Thyroid gland (tissue), 4 donors: ENCODE results near the gene KCTD18. TPM values are rescaled to one million over a fixed set of nuclear protein-coding genes. Genes with fewer than 3 reads are reported as not detected.

Experiments used
- DNase-seq, 2 donors: peaks; one replicate each; pipeline ENCODE4 v3.0.0-alpha.2; 2019
- H3K27ac ChIP-seq, 3 donors: fragments of 200-600 bp; sonication (generic); 1 replicate in 2 of 3; 2 replicates in 1 of 3; pipeline ENCODE4 v1.5.1; 2016 to 2019; ENCODE audit warnings: mild to moderate bottlenecking in 1 of 3, moderate library complexity in 1 of 3
- H3K27me3 ChIP-seq: fragments of 200-600 bp; sonication (generic); one replicate; pipeline ENCODE4 v1.5.1; 2019
- H3K36me3 ChIP-seq, 2 donors: fragments of 200-600 bp; sonication (generic); one replicate each; pipeline ENCODE4 v1.5.1; 2016 to 2019
- H3K4me1 ChIP-seq, 2 donors: fragments of 200-600 bp; sonication (generic); one replicate each; pipeline ENCODE4 v1.5.1; 2017 to 2019
- H3K4me3 ChIP-seq, 3 donors: fragments of 200-600 bp; sonication (generic); replicated peaks in 1 of 3; 1 replicate in 2 of 3; 2 replicates in 1 of 3; pipeline ENCODE4 v1.5.1; 2016; ENCODE audit warnings: mild to moderate bottlenecking in 1 of 3
- H3K9me3 ChIP-seq: fragments of 200-600 bp; sonication (generic); one replicate; pipeline ENCODE4 v1.5.1; 2017
- POLR2A ChIP-seq, 2 donors: fragments of 450-650 bp; IDR thresholded peaks; one replicate each; pipeline ENCODE4 v1.6.1; 2017; ENCODE audit warnings: antibody characterized with exemption in 2 of 2, mild to moderate bottlenecking in 2 of 2, moderate library complexity in 1 of 2
- WGBS, 2 donors: methylation state at CpG; one replicate each; pipeline ENCODE4 v1.1.5; 2017; 5-methylcytosine and 5-hydroxymethylcytosine counted together
- intact Hi-C: fragments of 100-400 bp; cut with DNase I; formaldehyde crosslinking; loops from one replicate; pipeline ENCODE4 v1.15.1; 2023
- total RNA-seq, 4 donors: library from RNA; depleted of rRNA; stranded (reverse); fragments of >200 nt; gene quantifications; one replicate each; pipeline ENCODE4 v1.2.3, GENCODE V29; 2016
- TF ChIP-seq, protein P1 (sequence below), 6 experiments: fragments of 200-600 bp in 3 of 6; fragments of 450-650 bp in 3 of 6; sonication (generic) in 3 of 6; IDR thresholded peaks; one replicate each; pipeline ENCODE4 v1.5.1; 2016 to 2019; ENCODE audit warnings: antibody characterized with exemption in 6 of 6, mild to moderate bottlenecking in 2 of 6, inconsistent platforms in 1 of 6, moderate library complexity in 1 of 6

Gene KCTD18
- total RNA-seq, 4 donors from 2014 or later: 30.5 to 122 (median 60.4) TPM

DNA sequence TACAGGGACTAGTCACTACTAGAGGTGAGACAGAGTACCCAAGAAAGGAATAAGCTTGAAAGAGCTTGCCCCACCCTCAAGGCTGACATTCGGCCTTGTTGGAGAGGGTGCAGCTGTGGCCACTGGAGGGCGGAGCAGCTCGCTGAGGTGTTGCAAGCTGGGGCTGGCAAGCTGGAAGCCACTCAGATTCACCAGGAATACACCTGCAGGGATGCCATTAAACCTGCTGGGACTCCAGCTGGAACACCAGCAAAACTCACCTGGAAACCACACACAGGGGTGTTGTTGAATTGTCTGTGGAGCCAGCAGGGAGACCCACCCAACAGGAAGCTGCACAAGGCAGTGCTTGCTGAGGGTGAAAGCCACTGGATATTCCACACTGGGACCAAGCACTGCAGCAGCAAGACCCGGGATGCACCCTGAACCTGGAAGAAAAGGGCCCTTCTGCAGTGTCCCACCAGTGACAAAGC is 26.1 kb downstream of the KCTD18 start:
- WGBS, 2 donors: 32 to 33% methylated on average over 4 of the region's 4 CpGs
- H3K4me3 ChIP-seq: no peak overlapping the region
- H3K4me1 ChIP-seq: no peaks in the 10 kb centered on the region
- no peaks in the 10 kb centered on the region for H3K36me3 ChIP-seq
- H3K27ac ChIP-seq: no peak overlapping the region
- intact Hi-C loops: loop anchor here (5.0 kb wide), 1 partner anchor 501 kb away; no protein-coding TSS in a partner anchor
- no peaks in the 10 kb centered on the region for H3K27me3 ChIP-seq
- no peaks in the 10 kb centered on the region for H3K9me3 ChIP-seq
- peak; percentile 43 to 60 for DNase-seq
- TF ChIP-seq, protein P1, sequence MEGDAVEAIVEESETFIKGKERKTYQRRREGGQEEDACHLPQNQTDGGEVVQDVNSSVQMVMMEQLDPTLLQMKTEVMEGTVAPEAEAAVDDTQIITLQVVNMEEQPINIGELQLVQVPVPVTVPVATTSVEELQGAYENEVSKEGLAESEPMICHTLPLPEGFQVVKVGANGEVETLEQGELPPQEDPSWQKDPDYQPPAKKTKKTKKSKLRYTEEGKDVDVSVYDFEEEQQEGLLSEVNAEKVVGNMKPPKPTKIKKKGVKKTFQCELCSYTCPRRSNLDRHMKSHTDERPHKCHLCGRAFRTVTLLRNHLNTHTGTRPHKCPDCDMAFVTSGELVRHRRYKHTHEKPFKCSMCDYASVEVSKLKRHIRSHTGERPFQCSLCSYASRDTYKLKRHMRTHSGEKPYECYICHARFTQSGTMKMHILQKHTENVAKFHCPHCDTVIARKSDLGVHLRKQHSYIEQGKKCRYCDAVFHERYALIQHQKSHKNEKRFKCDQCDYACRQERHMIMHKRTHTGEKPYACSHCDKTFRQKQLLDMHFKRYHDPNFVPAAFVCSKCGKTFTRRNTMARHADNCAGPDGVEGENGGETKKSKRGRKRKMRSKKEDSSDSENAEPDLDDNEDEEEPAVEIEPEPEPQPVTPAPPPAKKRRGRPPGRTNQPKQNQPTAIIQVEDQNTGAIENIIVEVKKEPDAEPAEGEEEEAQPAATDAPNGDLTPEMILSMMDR (IDR thresholded peaks at IDR 0.05): peak in 3 of 6 experiments; percentile 36 to 48 (median 38)
- no peak for TF ChIP-seq POLR2A (IDR thresholded peaks at IDR 0.05)

DNA sequence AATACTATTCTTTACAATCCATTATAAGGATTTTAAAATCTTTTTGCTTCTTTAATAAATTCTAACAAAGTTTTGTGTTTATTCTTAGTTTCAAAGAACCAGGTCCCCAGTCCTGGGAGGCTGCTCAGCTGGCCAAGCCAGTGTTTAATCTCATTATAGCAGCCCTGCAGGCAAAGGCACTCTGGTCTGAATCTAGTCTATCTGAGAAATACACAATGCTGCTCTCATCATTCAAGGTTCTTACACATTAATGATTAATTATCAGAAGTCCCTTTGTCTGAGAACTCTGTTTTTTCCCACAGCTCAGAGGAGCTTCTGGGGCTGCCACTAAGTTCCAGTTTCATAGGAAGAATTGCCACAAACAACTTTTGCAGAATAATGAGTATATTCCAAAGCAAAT is 27.7 kb downstream of the KCTD18 start:
- H3K36me3 ChIP-seq: peaks cover 0 to 4% of the 10 kb centered on the region in 2 donors
- H3K27me3 ChIP-seq: no peaks in the 10 kb centered on the region
- no peak overlapping the region for H3K27ac ChIP-seq
- H3K9me3 ChIP-seq: no peaks in the 10 kb centered on the region
- H3K4me1 ChIP-seq: no peaks in the 10 kb centered on the region
- intact Hi-C loops: loop anchor here (5.0 kb wide), 1 partner anchor 500 kb away; no protein-coding TSS in a partner anchor
- H3K4me3 ChIP-seq: no peak overlapping the region
- TF ChIP-seq, protein P1 (IDR thresholded peaks at IDR 0.05): no peak
- TF ChIP-seq POLR2A (IDR thresholded peaks at IDR 0.05): no peak
- DNase-seq: no peak

DNA sequence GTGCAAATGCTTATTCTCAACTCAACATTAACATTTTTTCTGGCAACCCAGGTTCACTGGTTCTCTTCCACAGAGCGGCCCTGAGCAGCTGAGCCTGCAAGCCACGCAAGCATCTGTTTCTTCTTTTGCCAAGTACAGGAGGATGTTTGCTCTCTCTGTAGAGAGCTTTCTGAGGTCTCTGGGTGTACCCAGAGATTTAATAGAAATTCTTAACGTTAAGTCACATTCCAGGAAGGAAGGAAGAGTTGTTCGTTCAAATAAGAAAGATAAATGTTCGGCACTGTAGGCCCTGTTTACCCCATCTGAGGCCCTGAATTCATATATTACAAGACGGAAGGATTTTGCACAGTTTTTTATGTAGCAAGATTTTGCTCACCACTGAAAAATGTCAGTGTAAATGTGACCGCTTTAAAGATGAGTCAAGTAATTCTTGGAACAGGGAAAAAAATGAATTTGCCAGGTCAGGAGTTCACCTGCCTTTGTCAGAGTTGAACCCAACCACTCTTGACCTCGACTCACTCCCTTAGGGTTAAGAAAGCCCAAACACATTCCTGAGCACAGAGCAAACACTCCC is 30.1 kb downstream of the KCTD18 start:
- WGBS, 2 donors: 62 to 69% methylated on average over 8 of the region's 8 CpGs
- Histone ChIP-seq H3K36me3 (peaks cover 3 to 11% of the 10 kb centered on the region in 2 donors), H3K27me3 (no peaks in the 10 kb centered on the region), H3K9me3 (no peaks in the 10 kb centered on the region), H3K27ac (no peak overlapping the region), H3K4me1 (no peaks in the 10 kb centered on the region), H3K4me3 (no peak overlapping the region)
- no peak for DNase-seq
- no peak for TF ChIP-seq POLR2A (IDR thresholded peaks at IDR 0.05)
- TF ChIP-seq, protein P1 (IDR thresholded peaks at IDR 0.05): no peak
- intact Hi-C loops: loop anchor here (5.0 to 10.0 kb wide), 2 partner anchors 165 to 497 kb away; no protein-coding TSS in a partner anchor

DNA sequence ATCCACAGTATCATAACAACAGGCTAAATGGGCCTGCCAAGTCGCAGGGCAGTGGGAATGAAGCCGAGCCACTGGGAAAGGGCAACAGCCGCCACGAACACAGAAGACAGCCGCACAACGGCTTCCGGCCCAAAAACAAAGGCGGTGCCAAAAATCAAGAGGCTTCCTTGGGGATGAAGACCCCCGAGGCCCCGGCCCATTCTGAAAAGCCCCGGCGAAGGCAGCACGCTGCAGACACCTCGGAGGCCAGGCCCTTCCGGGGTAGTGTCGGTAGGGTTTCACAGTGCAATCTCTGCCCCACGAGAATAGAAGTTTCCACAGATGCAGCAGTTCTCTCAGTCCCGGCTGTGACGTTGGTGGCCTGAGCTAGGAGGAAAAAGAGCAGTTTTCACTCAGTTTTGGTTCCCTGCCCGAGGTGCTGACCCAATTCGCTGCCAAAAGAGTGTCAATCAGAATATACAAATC is 32.2 kb downstream of the KCTD18 start:
- TF ChIP-seq, protein P1 (IDR thresholded peaks at IDR 0.05): no peak
- no peak for TF ChIP-seq POLR2A (IDR thresholded peaks at IDR 0.05)
- Histone ChIP-seq H3K4me1 (no peaks in the 10 kb centered on the region), H3K9me3 (no peaks in the 10 kb centered on the region), H3K27ac (peak overlapping the region in 1 of 3 donors; percentile 28), H3K4me3 (no peak overlapping the region), H3K27me3 (no peaks in the 10 kb centered on the region), H3K36me3 (peaks cover 9 to 19% of the 10 kb centered on the region in 2 donors)
- 88 to 93% methylated on average over 21 of the region's 21 CpGs for WGBS, 2 donors
- no peak for DNase-seq
- intact Hi-C loops: loop anchor here (10.0 kb wide), 1 partner anchor 163 kb away; no protein-coding TSS in a partner anchor

DNA sequence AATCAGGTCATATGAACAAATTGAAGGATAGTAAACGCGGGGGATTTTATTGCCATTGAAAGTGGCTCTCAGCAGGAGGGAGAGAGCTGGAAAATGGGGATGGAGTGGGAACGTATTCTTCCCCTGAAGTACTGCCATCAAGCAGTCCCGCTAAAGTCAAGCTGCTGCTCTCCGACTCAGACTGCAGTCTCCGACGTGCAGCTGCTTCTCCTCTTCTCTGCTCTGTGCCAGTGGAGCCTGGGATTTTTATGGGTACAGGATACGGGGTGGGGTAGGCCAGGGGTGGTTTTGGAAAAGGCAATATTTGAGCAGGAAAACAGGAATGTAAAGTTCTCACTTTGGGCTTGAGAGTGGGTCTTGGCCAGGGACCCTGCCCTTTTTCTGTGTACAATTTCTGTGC is 33.0 kb downstream of the KCTD18 start:
- Histone ChIP-seq H3K4me1 (no peaks in the 10 kb centered on the region), H3K4me3 (no peak overlapping the region), H3K9me3 (no peaks in the 10 kb centered on the region), H3K27ac (no peak overlapping the region), H3K36me3 (peaks cover 11 to 21% of the 10 kb centered on the region in 2 donors), H3K27me3 (no peaks in the 10 kb centered on the region)
- no peak for DNase-seq
- intact Hi-C loops: loop anchor here (10.0 kb wide), 1 partner anchor 162 kb away; no protein-coding TSS in a partner anchor
- WGBS, 2 donors: 79% methylated on average over 8 of the region's 8 CpGs
- TF ChIP-seq POLR2A (IDR thresholded peaks at IDR 0.05): no peak
- TF ChIP-seq, protein P1 (IDR thresholded peaks at IDR 0.05): no peak
